HG03039 (cell line): Measurements from ENCODE around the gene RFPL3.
"Not testable (repeated sequence)": the region's sequence is repeated elsewhere in the genome, so short reads cannot be mapped to it uniquely, and the experiment has no call there.

Experiments
- ATAC-seq: cut with Tn5 transposase; IDR thresholded peaks from one replicate; pipeline ENCODE4 v1.9.1; 2021; ENCODE audit warnings: mild to moderate bottlenecking, moderate library complexity; ENCODE audit not compliant: unreplicated experiment

The RFPL3 gene

DNA sequence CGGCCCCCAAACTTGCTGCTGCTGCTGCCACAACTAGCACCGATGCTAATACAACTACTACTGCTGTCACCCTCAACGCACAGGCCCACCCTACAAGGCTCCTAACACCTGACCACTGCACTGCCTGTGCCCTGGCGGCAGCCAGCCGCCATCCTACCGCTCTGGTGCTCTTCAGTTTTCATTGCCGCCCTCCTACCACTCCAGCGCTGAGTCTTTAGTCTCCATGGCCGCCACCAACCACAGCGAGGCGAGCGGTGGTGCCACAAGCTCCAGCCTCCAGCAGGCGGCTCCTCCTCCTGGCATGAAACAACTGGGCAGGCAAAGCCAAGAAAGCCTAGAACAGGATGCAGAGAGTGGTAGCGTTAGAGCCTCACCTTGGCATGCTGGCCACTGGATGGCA lies 5.0 kb upstream of the RFPL3 start:
- ATAC-seq = no peak

DNA sequence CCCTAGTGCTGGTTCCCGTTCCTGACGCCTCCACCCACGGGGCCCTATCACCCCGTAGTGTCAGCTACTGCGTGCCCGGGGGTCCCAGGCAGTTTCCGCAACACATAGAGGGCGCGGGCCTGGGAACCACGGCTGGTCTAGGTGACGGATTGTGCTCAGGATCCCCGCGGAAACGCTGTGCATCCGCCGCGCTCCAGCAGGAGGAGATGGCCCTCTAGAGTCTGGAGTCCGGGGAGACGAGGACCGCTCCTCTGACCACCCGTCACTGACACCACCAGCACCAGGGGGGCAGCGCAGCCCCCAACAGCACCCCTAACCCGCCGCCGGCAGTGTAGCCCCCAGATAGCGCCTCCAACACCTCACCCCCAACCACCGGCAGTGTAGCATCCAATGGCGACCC lies 4.4 kb upstream of the RFPL3 start:
- ATAC-seq = no peak

DNA sequence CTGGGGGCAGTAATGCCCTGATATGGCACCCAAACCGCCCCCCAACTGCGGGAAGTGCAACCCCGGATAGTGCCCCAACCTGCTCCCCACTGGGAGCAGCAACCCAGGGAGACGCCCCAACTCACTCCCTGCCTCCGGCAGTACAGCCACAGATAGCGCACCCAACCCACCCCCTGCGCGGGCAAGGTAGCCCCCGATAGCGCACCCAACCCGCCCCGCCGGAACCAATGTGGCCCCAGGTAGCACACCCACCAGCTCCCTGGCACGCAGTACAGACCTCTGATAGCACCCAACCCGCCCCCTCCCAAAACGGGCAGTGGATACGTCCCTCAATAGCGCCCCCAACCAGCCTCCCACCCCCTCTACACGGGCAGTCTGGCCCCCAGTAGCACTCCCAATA lies 3.8 kb upstream of the RFPL3 start:
- no peak for ATAC-seq

DNA sequence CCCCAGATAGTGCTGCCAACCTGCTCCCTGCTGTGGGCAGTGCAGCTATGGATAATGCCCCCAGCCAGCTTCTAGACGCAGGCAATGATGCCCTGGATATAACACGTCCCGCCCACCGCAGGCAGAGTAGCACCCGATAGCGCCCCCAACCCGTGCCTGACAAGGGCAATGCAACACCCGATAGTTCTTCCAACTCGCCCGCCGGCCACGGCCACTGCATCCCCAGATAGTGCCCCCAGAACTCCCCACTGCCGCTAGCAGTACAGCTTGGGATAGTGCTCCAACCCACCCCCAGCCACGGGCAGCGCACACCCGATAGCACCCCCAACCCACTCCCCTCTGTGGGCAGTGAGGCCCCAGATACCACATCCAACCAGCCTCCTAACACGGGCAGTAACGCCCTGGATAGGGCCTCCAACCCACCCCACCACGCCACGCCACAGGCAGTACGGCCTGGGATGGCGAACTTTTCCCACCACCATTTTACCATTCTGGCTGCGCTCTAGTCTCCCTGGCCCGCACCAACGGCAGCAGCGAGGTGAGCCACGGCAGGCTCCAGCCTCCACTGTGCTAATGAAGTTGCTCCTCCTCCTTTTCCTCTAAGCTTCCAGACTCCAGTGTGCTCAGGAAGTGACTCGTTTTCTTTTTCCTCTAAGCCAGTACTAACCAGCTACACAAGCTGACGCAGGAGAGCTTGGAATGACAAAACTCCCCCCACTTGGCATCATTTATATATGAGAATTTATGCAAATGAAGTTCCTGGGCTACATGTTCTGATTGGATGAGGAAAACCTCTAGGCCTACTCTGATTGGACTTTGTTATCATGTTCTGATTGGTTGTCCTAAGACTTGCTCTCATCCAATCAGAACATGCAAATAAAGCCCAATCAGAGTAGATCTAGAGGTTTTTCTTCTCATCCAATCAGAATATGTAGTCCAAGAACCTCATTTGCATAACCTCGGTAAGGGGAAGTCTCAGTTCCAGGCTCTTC lies 3.0 kb upstream of the RFPL3 start:
- no peak for ATAC-seq

DNA sequence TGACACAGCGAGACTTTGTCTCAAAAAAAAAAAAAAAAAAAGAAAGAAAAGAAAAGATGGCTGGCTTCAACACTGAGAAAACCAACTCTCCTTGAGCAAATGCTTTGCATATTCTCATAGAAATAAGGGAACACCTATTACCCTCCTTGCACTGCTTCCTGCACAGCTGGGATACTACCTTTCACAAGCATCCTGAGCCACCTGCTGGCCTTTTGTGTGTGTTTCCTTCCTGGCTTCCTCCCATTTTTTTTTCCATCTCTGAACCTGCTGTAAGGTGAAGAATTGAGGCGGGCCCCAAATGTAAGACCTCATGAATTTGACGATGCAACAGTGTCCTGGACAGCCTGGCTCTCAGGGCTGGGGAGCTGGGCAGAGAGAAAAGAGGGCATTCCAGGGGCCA lies 1.9 kb upstream of the RFPL3 start:
- no peak for ATAC-seq

DNA sequence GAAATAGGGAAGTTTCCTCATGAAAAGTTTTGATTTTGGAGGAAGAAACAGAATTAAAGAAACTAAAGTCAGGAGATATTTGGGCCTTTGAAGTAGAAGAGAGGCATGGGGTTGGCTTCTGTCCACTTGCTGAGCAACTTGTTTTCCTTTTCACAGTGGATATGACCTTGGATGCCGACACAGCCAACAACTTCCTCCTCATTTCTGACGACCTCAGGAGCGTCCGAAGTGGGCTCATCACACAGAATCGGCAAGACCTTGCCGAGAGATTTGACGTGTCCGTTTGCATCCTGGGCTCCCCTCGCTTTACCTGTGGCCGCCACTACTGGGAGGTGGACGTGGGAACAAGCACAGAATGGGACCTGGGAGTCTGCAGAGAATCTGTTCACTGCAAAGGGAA lies 2.4 kb downstream of the RFPL3 start:
- not testable (repeated sequence) for ATAC-seq

DNA sequence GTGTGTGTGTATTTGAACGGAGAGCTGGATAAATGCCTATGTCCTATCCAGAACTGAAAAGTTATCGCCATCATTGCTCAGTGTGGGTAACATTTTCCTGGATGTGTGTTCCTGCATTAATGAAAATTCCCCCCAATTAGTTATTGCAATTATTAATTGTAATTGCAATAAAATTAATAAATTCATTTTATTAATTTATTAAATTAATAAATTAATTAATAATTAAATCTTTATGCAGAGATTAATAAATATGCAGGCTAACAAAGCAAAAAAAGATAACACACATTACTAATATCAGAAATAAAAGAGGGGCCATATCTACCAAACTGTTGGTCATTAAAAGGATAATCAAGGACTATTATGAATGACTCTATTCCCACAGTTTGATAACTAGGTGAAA lies 3.6 kb downstream of the RFPL3 start:
- no peak for ATAC-seq

DNA sequence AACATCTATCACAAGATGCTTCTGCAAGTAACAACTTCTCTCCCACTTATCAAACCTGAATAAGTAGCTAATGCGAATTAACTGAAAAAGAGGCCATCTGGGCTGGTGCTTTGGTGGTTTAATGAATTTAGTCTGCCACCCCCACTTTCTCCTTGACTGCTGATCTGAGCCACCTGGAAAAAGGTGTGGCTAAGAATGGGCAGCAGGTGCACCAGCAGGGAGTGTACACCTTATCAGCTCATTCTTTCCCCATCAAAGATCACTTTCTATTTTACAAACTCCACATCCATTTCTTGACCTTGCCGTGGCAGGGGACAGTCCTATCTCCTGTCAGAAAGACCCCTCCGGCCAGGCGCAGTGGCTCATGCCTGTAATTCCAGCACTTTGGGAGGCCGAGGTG lies 6.5 kb downstream of the RFPL3 start:
- no peak for ATAC-seq

DNA sequence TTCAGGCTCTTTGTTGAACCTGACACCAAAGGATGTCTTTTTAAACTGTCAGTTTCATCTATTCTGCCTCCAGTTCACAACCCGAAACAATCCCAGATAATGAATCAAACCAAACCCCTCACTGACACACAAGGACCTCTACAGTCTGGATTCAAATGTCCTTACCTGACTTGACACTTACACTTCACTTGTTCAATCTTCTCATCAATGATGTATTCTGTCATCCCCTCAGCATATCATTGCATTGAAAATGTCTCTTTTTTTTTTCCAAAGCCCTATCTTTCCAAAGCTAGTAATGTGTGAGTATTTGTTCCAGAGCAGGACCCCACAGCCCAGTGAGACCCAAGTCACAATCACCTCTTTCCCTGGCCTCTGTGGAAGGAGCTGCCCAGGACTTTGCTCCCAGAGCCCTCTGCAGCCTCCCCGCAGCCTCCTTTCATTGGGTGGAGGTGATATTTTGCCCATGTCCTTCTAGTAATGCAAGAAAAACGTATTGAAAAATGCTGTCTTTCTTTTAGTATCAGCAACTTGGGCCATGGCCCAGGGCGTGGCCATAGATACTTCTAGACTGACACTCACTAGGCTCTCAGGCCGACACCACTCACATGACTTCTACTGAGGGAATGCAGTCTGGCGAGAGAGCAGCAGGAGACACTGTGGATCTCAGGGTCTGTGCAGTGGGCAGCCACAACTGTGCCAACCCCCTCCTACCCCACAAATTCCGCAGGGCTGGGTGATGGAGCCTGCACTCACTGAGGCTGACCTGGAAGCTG lies 18.2 kb downstream of the RFPL3 start:
- ATAC-seq = no peak

DNA sequence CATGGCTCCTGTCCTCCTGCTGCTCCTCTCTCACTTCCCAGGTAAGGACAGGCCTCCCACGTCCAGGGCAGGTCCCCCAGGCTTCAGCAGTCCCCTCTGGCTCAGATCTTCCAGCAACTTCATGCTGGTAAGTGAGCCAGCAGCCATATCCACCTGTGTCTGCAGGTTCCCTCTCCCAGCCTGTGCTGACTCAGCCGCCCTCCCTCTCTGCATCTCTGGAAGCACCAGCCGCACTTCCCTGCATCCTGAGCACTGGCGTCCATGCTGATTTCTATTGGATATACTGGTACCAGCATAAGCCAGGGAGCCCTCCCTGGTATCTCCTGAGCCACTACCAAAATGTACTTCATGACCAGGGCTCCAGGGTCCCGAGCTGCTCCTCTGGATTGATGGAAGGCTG lies 19.0 kb downstream of the RFPL3 start:
- ATAC-seq = no peak

DNA sequence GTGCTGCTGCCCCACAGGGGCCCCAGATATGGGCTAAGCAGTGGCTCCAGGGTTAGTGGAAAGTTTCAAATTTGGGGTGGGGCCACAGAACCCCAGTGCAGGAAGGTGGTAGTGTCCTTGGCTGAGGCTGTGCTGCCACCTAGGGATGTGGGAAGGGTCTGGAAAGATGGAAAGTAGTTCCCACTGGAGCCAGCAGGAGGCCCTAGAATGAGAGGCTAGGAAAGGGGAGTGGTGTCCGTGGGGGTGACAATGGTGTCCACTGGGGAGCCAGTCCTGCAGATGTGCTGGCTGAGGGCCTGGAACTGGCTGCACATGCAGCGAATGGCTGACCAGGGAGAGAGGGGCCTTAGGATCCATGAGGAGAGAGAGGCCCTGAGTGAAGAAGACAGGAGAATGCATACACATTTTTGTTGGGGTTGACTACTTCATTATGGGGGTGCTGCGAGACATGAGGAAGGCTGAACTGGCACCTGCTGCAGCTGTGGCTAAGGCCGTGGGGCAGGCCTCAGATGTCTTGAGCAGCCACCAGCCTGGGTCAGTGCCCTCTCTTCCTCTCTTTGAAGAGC lies 21.1 kb downstream of the RFPL3 start:
- no peak for ATAC-seq

DNA sequence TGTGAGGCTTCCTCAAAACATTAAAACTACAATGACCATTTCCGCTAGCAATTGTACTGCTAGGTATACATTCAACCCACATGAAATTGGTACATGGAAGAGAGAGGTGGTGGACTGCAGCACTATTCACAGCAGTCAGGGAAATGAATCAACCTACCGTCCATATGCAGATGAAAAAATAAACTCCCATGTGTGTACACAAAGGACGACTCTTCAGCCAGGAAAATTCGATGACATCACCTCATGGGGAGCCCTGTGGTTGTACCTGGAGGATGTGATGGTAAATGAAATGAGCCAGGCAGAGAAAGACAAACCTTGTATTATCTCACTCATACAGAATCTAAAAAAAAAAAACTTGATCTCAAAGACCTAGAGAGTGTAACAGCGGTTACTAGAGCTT lies 23.3 kb downstream of the RFPL3 start:
- no peak for ATAC-seq

DNA sequence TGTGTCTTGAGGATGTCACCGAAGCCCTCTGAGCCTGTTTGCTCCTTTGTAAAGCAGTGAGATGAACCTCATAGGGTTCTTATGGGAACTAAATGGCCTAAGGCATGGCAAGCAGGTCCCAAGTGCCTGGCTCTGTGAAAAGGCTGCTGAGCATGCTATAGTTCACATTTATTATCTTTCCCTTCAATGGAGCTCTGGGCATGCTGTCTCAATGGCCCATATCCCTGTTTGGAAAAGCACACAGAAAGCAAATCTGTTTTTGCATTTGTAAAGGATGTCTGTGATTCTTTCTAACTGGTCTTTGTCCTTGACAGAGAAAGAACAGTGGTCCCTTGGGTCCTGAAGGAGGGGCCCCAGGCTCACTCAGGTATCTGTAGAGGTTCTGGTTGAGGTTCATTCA lies 28.0 kb downstream of the RFPL3 start:
- ATAC-seq = no peak

DNA sequence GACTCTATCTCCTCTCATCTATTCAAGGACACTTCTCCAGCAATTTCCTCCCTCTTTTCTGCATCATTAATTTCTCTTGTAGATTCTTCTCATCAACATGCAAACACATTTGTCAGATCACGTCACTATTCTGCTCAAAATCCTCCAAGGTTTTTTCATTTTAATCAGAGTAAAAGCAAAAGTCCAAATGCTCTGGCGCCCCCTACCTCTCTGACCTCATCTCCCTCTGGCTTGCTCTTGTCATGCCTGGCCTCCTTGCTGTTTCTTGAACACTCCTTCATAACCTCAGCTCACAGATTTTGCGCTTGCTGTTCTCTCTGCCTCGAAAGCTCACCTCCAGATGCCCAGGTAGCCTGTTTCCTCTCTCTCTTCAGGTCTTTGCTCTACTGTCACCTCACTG lies 32.0 kb downstream of the RFPL3 start:
- no peak for ATAC-seq

DNA sequence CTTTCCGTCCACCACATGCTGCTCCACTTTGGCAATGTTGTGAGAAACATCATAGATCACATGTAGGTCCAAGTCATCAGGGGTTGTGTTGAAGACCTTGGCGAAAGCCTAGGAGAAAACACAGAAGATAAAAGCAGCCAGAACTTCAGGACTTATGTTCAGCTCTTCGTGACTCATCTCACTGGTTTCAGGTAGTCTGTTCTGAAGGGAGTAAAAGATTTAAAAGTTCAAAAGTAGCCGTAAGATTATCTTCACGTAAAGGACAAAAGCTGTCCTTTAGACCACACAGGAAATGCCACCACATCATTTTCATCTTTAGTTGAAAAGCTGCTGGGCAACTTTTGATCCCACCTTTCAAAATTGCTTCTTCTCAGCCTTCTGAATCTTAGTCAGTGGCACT lies 37.4 kb downstream of the RFPL3 start:
- ATAC-seq = no peak

DNA sequence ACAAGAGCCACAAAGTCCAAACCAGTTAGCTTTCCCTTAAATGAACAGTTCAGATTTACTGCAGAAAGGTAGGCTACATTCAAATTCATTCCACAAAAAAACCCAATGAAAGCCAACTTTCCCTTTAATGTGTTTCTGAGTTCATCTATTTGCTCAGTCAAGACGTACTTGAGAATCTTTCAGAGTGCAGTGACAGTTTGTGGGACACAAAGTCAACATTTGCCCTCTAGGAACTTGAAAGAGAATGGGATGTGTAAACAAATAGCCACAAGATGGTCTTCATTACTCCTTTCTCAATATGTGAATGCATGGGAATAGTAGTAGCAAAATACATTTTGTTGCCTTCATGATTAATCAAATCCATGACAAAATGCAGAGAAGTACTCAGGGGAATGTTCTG lies 38.6 kb downstream of the RFPL3 start:
- no peak for ATAC-seq

DNA sequence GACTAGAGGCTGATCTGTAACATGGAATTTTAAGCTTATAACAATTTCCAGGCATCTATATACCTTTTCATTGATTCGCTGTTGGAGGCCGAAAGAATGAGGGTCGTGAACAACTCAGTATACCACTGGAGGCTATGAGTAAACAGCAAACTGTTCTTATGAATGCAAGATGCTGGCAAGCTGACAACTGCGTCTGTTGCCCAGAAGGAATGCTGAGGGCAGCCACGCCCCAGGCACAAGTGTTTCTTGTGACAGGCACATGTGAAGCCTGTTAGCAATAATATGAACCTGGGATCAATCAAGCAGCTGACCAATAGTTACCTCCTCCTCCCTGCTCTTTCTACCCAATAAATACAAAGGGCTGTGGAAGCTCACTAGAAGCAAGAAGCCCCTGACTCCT lies 39.1 kb downstream of the RFPL3 start:
- no peak for ATAC-seq

DNA sequence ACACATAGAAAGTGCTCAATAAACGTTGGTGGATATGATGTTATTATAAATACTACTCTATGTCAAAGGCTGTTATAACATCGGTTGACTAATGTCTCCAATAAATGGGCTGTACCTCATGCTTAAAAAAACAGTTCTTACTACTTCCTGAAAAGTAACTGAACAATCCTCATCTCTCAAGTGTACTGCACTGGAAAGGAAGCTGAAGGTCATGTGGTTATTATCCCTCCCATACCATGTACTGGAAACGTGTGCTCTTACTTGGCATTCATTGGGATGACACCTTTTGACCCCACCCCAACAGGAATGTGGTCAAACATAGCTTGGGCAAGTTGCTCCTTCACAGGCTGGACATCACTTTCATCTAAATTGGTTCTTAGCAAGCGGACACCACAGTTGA lies 43.8 kb downstream of the RFPL3 start:
- no peak for ATAC-seq

DNA sequence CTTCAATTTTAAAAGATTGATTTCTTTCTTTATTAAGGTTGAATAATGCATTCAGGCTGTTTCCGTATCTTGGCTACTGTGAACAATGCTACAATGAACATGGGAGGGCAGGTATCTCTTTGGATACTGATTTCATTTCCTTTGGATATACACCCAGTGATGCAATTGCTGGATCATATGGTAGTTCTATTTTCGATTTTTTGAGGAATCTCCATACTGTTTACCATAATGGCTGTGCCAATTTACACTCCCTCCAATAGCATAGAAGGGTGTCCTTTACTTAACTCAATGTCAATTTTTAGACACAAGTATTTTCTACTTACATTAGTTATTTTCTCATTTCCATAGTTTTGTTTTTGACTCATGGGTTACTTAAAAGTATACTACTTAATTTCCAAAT lies 46.4 kb downstream of the RFPL3 start:
- ATAC-seq = no peak

DNA sequence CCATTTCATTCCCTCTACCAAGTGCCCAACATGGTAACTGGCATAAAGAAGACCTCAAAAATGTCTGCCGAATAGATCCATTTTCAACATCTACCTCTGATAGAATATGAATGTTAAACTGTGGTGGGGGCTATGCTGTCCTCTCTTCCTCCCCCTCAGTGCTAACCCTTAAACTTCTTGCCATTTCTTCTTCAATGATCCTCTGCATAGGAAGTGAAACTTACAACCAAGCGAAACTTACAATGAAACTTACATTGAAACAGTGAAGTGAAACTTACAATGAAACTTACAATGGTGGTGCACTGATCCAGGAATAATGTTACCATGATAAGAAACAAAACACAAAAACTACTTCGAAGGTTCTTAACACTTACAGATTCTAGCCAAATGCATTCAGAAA lies 49.6 kb downstream of the RFPL3 start:
- no peak for ATAC-seq

DNA sequence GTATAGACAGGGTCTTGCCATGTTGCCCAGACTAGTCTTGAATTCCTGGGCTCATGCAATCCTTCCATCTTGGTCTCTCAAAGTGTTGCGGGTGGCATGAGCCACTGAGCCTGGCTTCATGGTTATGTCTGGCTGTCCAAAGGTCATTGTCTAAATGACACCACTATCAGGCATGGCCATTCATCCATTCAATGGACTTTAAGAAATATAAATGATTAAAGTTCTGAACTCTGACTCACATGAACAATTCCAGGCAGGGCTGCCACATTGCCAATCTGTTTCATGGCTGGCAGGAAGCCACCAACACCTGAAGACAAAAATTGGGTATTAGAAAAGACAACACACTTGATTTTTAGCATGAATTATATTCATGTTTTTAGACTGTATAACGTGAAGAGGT lies 50.3 kb downstream of the RFPL3 start:
- no peak for ATAC-seq

DNA sequence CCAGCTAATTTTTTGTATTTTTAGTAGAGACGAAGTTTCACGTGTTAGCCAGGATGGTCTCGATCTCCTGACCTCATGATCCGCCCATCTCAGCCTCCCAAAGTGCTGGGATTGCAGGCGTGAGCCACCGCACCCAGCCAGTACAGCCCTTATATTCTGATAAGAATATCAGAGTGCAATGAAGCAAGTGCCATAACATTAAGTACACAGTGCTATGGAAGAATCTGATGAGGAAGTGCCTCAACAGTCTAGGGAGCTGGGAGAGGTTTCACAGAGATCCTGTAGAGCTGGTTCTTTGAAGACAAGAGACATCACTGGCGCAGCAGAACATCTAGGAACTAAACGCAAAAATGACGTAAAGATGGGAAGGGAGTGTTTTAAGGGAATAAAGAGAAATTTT lies 52.3 kb downstream of the RFPL3 start:
- no peak for ATAC-seq
